NCI-H146 treated with DMSO at 0.1 percent for 48 hours (cell line): Measurements from ENCODE around the gene THG1L.
"Not testable (repeated sequence)": the region's sequence is repeated elsewhere in the genome, so short reads cannot be mapped to it uniquely, and the experiment has no call there.

Experiments used
- DNase-seq: peaks from one replicate; lab custom pipeline; 2025; ENCODE audit not compliant: unreplicated experiment; lab: John Stamatoyannopoulos, UW

Gene THG1L

DNA sequence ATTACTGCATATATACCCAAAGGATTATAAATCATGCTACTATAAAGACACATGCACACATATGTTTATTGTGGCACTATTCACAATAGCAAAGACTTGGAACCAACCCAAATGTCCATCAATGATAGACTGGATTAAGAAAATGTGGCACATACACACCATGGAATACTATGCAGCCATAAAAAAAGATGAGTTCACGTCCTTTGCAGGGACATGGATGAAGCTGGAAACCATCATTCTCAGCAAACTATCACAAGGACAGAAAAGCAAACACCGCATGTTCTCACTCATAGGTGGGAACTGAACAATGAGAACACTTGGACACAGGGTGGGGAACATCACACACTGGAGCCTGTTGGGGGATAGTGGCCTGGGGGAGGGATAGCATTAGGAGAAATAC lies 4.6 kb upstream of the THG1L start:
- DNase-seq = not testable (repeated sequence)

DNA sequence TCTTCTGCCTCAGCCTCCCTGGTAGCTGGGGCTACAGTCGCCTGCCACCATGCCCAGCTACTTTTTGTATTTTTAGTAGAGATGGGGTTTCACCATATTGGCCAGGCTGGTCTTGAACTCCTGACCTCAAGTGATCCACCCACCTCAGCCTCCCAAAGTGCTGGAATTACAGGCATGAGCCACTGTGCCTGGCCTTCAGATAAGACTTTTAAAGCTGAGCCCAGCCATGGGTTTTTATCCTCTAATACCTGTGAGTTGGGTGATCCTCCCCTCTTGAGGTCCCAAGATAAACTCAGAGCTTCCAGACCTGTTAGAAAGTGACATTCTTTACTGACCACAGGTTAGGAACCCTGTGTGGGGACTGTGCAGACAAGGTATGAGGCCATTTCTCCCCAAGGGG lies 3.4 kb upstream of the THG1L start:
- not testable (repeated sequence) for DNase-seq

DNA sequence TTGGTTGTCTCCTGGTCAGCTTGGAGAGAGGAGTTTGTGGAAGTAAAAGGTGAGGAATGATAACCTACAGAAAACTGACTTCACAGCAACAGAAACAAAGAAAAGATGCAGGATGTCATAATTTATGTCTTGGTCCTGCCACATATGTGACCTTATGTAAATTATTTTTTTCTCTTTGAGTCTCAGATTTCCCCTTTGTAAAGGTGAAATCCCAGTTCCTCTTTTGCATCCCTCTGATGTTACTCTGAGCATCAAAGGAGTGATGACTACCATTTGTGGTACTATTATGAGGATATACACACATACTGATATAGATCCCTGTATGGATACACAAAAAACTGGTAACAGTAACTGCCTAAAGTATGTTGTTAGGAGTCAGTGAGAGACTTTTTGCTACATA lies 1.4 kb upstream of the THG1L start:
- DNase-seq = no peak

DNA sequence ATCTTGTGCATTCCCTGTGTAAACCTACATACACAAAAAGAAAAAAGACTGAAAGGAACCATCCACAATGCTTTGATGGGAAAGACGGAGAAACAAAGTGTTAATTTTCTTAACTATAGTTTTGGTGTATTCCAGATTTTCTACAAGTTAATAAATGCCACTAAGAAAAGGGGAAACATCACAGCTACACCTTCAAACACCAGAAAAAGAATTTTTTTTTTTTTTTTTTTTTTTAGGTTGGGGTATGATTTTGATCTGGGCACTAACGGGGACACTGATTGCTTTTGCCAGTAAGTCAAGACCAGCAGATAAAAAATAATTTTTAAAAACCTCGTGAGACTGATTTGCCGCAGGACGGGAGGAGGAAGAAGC lies 334 bp upstream of the THG1L start:
- no peak for DNase-seq

DNA sequence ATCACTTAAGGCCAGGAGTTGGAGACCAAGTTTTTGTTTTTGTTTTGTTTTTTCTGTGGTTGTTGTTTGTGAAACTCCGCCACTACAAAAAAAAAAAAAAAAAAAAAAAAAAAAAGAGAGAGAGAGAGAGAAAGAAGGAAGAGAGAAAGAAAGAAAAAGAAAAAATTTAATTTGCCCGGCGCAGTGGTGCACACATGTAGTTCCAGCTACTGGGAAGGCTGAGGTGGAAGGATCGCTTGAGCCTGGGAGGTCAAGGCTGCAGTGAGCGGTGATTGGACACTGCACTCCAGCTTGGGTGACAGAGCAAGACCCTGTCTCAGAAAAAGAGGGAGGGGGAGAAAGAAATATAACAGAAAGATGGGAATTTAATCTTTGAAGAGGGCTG lies 902 bp downstream of the THG1L start:
- no peak for DNase-seq

DNA sequence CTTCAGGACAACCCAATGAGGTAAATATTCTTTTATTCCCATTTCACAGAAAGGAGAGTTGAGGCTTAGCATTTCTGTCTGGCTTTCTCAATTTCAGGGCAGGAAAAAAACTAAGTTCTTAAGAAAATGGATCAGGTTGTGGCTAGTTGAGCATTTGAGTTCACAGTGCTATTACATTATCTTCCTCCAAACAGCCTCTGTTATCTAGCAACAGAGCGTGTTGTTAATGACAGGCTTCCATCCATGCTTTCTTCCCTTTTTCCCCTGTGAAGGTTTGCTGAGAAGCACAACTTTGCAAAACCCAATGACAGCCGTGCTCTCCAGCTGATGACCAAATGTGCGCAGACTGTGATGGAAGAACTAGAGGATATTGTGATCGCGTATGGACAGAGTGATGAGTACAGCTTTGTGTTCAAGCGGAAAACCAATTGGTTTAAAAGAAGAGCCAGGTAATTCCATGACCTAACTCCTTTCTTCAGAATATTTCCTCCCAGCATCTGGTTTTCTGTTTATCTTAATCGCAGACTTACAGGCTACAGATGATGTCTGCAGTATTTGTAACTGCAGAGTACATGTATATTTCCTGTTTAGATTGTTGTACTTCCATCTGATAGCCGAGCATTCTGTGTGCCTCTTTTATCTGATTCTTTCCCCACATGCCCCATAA lies 1.5 kb downstream of the THG1L start:
- DNase-seq = no peak

DNA sequence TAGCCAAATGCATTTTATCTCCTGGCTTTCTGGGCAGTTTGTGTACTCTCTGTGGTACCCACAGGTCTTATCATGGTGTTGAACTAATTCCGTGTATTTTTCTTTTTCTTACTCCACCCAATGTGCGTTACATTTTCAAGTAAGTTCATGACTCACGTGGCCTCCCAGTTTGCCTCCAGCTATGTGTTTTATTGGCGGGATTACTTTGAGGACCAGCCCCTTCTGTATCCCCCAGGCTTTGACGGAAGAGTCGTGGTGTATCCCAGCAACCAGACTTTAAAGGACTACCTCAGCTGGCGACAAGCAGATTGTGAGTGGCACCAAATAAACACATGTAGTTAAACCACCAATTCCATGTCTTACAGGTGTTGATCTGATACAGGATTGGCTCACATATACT lies 3.2 kb downstream of the THG1L start:
- DNase-seq = no peak

DNA sequence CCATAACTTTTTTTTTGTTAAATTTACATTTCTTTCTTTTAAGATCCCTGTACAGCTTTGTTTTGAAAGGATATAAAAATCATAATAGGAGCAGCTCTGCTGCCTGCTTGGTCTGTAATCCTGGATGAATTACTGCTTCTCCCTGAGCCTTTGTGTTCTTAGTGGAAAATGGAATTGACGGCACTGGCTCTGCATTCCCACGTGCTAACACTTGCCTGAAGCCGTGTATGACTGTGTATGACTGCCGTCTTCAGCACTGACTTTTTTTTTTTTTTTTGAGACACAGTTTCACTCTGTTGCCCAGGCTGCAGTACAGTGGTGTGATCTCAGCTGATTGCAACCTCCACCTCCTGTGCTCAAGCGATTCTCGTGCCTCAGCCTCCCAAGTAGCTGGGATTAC lies 4.8 kb downstream of the THG1L start:
- DNase-seq = no peak

DNA sequence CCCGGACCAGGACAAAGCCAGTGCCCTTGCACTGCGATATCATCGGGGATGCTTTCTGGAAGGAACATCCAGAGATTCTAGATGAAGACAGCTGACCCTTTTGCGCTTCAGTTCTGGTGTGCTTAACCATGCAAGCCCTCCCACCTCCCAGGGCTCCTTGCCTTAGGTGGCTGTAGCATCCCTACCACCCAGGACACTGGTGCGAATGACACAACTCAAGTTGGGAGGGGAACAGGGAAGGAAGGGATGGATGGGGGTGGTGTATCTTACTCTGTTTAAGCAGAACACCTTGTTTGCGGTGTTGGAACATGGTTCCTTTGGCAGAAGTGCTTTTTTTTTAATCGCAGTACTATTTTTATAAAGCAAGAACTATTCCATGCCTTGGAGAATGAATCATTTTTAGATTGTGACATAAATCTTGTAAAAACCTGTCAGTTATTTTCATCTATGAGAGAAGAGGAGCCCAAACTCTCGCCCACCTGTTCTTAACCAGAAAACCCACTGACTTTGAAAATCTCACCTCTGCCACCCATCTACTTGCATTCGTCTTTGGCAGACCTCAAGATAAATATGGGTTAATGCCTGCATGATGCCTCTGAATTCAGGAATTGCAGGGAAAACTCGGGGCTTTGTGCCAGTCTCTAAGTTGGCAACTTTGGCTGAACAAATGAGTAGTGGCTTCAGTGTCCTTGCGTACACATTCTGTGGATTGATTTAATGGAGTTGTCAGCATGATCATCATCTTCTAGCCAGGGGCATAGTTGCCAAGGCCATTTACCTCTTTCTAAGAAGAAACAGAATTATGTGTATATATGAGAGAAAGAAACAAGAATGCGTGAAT lies 8.4 kb downstream of the THG1L start:
- DNase-seq = no peak

DNA sequence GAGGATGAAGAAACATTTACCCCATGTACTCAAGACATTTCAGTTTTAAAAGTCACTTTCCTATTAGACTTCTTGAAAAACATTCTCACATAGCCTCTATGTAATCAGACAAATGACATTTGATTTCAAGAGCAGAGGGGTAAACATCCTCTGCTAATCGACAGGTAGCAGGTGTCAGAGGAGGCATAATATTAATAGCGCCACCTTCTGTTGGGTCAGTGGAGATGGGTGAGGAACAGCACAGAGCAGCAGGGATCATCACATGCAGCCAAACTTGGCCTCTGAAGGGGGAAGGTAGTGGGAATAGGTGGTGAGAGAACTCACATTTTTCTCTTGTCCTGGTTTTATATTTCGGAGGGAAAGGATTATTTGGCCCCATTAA lies 9.0 kb downstream of the THG1L start:
- DNase-seq = no peak

DNA sequence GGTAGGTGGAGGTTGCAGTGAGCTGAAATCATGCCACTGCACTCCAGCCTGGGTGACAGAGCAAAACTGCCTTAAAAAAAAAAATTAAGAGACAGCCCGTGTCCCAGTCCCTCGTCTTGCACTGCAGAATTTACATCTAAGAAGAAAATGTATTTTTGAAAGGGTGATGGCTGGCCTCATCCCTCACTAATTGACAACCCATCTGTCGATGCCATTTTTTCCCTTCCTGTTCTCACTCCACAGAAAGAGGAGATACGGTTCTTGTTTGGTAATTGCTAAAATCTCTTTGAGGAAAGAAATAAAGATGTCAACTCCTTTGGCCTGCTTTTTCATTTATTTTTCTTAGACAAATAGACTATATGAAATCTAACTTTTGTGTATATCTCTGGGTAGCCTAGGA lies 9.9 kb downstream of the THG1L start:
- no peak for DNase-seq

DNA sequence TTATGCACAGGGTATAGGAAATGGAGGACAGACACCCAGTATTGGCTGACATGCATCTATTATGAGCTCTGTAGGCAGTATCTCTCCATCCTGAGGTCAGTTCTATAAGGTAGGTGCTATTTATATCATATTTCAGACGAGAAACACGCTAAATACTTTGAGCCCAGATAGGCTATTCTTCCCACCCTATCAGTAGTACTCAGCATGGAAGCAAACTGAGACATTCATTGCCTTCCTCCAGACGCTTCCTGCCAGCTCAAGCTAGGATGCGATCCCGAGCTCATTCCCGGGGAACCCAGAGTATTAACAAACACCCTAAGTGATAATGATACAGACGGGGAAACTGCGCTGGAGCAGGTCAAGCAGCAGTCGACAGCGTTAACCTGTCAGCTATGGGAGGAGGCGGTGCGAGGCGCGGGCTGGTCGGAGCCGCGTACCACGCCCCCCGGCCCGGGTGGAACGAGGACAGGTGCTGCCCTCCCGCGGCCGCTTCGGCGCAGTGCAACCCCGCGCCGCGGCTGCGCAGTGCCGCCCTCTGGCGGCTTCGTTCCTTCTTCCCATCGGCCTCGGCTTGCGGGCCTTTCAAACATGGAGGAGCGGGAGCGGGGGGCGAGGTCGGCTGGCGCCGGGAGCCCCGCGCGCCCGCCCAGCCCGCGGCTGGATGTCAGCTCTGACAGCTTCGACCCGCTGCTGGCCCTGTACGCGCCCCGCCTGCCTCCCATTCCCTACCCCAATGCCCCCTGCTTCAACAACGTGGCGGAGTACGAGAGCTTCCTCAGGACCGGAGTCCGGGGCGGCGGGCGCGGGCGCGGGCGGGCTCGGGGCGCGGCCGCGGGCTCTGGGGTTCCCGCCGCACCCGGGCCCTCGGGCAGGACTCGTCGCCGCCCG lies 12.2 kb downstream of the THG1L start, which contains the start of gene LSM11:
LSM11 (plus strand) TSS at position 550 of the 888 bp plus-strand sequence; CDS start at position 589, 39 bp downstream.
- DNase-seq = peak; percentile 41

DNA sequence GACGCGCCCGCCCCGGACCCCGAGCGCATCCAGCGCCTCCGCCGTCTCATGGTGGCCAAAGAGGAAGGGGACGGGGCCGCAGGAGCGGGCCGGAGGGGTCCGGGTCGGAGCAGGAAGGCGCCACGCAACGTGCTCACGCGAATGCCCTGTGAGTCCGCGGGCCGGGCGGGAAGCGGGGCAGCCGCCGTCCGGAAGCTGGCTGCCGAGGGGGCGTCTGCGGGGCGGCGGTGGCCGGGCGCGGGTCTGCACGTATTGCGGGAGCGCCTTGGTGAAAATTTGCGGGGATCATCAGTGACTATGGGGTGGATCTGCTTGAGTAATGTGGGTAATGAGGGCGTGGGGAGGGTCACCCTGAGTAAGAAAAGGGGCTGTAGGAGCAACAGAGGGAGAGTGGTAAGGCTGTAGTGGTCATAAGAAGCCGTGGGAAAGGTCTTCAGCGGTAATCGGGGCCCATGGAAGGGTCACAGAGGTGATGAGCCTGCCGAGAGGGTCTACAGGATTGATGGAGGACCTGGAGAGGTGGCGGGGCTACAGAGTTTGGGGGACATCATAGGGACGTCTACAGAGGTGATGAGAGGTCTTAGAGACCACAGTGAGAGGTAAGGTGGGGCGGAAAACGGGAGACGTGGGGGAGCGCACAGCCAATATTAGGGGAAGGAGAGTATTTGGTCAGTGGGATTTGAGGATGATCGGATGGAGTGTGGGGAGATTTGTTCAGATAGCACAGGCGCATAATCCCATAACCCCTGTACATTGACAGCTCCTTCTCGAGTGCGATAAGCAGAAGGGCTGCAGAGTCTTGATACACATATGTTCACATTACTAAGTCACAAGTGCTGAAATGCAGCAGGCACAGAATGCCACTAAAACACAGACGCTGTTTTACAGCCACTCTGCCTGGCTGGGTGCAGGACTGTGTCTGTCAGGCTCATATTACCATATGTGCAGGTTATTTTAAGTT lies 13.1 kb downstream of the THG1L start:
- no peak for DNase-seq

DNA sequence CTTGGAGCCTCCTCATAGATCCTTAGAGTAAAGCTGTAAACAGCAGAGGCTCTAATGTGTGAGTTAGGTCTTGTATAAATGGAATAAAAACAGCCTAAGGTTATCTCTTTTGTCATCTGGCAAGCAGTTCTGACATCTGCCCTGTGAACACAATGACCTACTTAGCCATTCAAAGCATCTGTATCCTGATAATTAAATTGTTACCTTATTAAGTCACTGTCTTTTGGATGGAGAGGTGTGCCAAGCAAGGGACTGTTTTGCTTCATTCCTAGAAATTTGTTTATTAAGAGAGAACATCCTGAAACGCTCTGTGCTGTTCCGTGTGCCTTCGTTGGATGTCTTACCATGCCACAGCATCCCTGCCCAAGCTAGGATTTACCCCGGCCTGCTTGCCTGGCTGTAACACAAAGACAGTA lies 13.8 kb downstream of the THG1L start:
- no peak for DNase-seq

DNA sequence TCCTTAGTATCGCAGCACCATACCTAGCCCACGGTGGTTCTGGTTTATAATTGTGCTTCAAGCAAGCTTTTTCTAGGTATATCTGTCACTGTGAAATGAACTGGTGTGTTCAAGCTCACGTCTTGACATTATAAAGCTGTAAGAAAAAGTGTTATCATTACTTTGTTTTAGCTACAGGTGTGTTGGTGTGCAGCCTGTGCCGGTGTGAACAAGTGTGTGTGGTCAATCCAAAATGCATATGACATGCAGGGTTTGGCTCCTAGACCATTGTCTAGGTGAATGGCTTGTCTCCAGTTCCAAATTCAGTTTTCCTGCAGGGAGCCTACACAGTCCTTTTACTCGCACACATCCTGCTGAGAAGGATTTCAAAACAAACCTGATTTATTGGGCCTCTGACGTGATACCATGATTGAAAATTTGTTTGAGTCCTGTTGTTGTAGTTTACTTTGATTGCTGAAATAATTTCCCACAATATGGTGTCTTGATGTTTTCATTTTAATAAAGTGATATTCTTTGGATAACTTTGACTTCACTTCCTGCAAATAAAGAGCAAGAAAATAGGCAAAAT lies 16.0 kb downstream of the THG1L start:
- DNase-seq = peak; percentile 2

DNA sequence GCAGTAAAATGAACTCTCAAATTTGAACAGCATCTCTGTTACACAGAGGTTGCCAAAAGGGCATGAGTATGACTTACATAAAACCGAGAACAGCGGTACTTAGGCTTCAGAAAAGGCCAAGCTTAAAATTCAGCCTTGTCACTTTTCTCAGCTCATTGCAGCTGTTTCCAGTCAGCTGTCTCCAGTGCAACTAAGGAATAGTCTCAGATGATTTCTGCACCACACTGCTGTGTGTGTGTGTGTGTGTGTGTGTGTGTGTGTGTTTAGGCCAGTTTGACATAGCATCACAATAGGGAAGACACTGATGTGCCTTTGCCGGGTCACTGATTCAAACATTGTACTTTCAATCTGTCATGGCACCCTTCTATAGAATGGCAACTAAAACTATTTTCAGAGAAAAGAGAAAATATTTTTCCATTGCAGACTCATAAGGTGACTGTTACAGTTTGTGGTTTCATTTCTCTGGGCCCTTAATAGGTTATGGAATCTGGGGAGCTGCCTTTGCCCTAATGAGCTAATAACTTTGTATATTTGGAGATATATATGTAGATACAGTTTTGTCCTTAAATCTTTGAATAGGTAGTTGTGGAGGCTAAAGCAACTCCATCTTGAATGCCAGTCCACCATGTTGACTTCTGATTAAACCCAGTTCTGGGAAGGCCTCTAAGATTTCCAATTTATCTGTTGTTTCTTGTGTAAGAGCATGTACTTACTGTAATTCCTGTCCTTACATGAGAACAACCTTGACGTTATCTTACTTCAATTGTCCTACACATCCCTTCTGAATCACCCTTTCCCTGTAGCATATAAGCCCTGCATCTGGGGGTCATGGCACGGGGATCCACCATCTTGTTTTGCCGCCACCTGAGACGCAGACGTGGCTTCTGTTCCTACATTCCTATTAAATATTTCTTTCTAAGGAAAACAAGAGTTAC lies 16.8 kb downstream of the THG1L start:
- DNase-seq = no peak

DNA sequence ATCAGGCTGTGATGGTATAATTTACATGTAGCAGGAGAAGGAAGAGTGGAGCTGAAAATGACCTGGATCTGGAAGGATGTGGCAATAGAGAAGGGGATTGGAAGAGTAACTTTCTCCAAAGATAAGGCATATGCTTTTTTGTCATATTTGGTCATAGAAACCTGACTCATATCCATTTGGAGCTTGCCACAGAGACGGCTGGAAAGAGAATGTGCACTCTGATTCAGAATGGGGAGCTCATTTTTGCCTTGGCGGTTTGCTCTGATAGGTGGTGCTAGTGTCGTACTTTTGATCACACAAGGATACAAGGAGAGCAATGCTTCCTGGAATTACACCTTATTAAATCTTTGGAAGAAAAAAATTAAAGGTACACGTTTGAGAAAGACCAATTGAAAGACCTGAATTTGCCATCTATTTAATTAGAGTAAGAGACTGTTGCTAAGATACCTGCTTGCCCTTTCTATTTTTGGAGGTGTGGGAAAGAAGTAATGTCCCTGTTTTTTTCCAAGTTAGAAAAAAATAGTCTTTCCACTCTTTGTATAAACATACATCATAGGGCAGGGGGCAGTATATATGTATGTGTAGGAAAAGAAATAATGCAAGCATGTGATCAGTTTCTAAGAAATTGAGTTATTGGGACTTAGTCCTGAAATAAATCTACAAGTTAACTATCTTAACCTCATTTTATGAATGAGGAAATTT lies 17.7 kb downstream of the THG1L start:
- DNase-seq = no peak

DNA sequence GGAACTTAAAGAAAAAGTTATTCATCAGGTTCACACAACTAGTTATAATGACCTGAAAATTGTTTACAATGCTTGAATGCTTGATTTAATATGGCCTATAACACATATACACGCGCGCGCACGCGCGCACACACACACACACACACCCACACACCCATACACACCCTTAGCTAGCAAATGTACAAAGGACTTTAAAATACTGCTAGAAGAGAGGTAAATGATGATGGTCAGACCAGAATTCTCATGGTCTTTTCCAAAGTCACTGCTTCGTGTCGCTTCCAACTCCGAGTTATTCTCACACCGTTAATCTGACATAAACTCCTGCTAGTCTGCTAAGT lies 18.2 kb downstream of the THG1L start:
- DNase-seq = no peak

DNA sequence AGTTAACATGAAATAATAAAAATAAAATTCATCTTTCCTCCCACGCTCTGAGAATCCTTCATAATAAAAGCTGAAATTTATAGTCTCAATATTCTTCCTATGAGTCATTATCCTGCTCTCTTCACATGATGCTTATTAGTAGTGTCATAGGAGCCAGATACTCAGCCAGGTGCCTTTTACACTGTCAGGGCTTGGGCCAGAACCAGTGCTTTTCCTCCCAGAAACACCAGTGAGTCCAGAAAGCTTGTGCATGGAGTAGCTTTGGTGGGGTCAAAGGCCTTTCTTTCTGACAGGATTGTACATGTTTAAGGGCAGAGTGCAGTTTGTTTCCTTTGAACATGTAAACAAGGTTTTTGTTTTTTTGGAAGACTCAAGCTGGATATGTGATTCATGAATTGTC lies 19.1 kb downstream of the THG1L start:
- DNase-seq = no peak
